CD4-positive, alpha-beta T cell (primary cell): Measurements from ENCODE around the gene SLC24A2. TPM values are rescaled to one million over a fixed set of nuclear protein-coding genes. Genes with fewer than 3 reads are reported as not detected.

Experiments
- ATAC-seq: fragments of 200-7000 bp; cut with Tn5 transposase; one replicate; pipeline ENCODE4 v1.10.0; 2022; ENCODE audit warnings: mild to moderate bottlenecking; ENCODE audit not compliant: poor library complexity
- CTCF ChIA-PET: fragments of 350-600 bp; sonication (Branson Sonifier 250); formaldehyde crosslinking; loops from one replicate; lab custom pipeline; 2021; ENCODE audit warnings: antibody characterized with exemption, inconsistent platforms; lab: Charles Lee
- POLR2A ChIA-PET: fragments of 350-600 bp; sonication (Branson Sonifier 250); formaldehyde crosslinking; loops from one replicate; lab custom pipeline; 2021; ENCODE audit warnings: antibody characterized with exemption, inconsistent platforms; lab: Charles Lee
- DNase-seq, 14 experiments: peaks; one replicate each; pipeline ENCODE4 v3.0.0-alpha.2; 2013 to 2020; ENCODE audit warnings: mixed read lengths in 2 of 14
- H3K27ac ChIP-seq, 2 donors: one replicate each; pipeline versions ENCODE4 v1.5.1 to v1.7.0; 2013; ENCODE audit warnings: low read length in 2 of 2, low read depth in 1 of 2, mild to moderate bottlenecking in 1 of 2
- H3K27me3 ChIP-seq, 2 experiments: 1 replicate in 1 of 2; 2 replicates in 1 of 2; pipeline versions ENCODE4 v1.6.1 to v1.7.0; 2013; ENCODE audit warnings: low read length in 2 of 2, control low read depth in 1 of 2, mild to moderate bottlenecking in 1 of 2, moderate library complexity in 1 of 2; ENCODE audit not compliant: insufficient read depth in 2 of 2, control insufficient read depth in 1 of 2
- H3K36me3 ChIP-seq: one replicate; pipeline ENCODE4 v1.6.1; 2013; ENCODE audit warnings: low read length, control low read depth; ENCODE audit not compliant: insufficient read depth
- H3K4me1 ChIP-seq: one replicate; pipeline ENCODE4 v1.6.1; 2013; ENCODE audit warnings: low read length, control low read depth; ENCODE audit not compliant: insufficient read depth
- H3K4me3 ChIP-seq: one replicate; pipeline ENCODE4 v1.5.1; 2013; ENCODE audit warnings: mild to moderate bottlenecking, low read length, moderate library complexity
- H3K9me3 ChIP-seq, 2 experiments: 1 replicate in 1 of 2; 2 replicates in 1 of 2; pipeline versions ENCODE4 v1.6.1 to v1.7.0; 2013; ENCODE audit warnings: low read length in 2 of 2, mild to moderate bottlenecking in 2 of 2, control low read depth in 1 of 2, moderate library complexity in 1 of 2; ENCODE audit not compliant: control insufficient read depth in 1 of 2, insufficient read depth in 1 of 2
- H3K27ac Mint-ChIP-seq: one replicate; pipeline ENCODE4 v1.8.0; 2020; ENCODE audit warnings: mixed read lengths
- H3K27me3 Mint-ChIP-seq: one replicate; pipeline ENCODE4 v1.8.0; 2021; ENCODE audit warnings: mixed read lengths
- H3K36me3 Mint-ChIP-seq: one replicate; pipeline ENCODE4 v1.8.0; 2021; ENCODE audit warnings: low read depth, mixed read lengths
- H3K4me1 Mint-ChIP-seq: one replicate; pipeline ENCODE4 v1.8.0; 2021; ENCODE audit warnings: low read depth, mixed read lengths
- H3K4me3 Mint-ChIP-seq: one replicate; pipeline ENCODE4 v1.8.0; 2020; ENCODE audit warnings: mild to moderate bottlenecking, mixed read lengths
- H3K9me3 Mint-ChIP-seq: one replicate; pipeline ENCODE4 v1.8.0; 2020; ENCODE audit warnings: mixed read lengths
- CTCF ChIP-seq: fragments of 200-600 bp; IDR thresholded peaks from one replicate; pipeline ENCODE4 v1.8.0; 2022; ENCODE audit warnings: antibody characterized with exemption, mild to moderate bottlenecking
- intact Hi-C, 2 experiments: fragments of 100-400 bp; cut with DNase I in 1 of 2; cut with micrococcal nuclease in 1 of 2; formaldehyde crosslinking; loops; one replicate each; pipeline versions ENCODE4 v1.15.1 to v1.9.0; 2023 to 2025; cut with DNase I, micrococcal nuclease
- total RNA-seq, 174 experiments: library from RNA in 2 of 174; stranded (reverse) in 2 of 174; gene quantifications; one replicate each; pipeline ENCODE4 v1.2.3 and lab custom pipeline; 2021 to 2026

The SLC24A2 gene
- total RNA-seq, 2 experiments from 2014 or later = not detected

GRCh38 chr9:19771446-19771845 is 17.4 kb downstream of the SLC24A2 start:
- H3K9me3 ChIP-seq = peaks cover 7 to 10% of the 10 kb centered on the region in 2 experiments
- no peaks in the 10 kb centered on the region for H3K36me3 ChIP-seq
- POLR2A ChIA-PET = no interaction called here
- no peak for TF ChIP-seq CTCF
- Mint-ChIP-seq H3K4me1 (no peaks in the 10 kb centered on the region), H3K4me3 (no peak overlapping the region), H3K27ac (no peak overlapping the region), H3K27me3 (peaks cover 17% of the 10 kb centered on the region), H3K36me3 (no peaks in the 10 kb centered on the region), H3K9me3 (no peaks in the 10 kb centered on the region)
- DNase-seq (no peak), ATAC-seq (no peak)
- CTCF ChIA-PET = no interaction called here
- intact Hi-C loops = no loop called here
- no peak overlapping the region for H3K4me3 ChIP-seq
- no peaks in the 10 kb centered on the region for H3K27me3 ChIP-seq
- H3K27ac ChIP-seq = no peak overlapping the region
- H3K4me1 ChIP-seq = no peaks in the 10 kb centered on the region

DNA sequence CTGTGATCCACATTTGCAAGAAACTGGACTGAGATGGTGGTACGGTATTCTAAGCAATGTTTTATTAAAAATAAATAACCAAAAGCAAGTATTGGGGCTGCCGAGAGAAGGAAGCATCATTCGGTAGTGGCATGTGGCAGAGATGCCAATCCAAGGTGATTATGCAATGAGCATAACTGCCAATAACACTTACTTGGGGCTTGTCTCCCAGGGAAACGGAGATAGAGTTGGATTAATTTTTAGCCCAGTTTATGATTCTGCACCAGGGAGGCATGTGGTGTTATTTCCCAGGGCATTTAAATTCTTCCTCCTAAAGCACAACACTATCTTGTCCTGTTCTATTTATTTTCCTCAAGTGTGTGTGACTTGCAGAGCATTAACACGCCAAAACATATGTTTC is 17.9 kb downstream of the SLC24A2 start:
- ATAC-seq (no peak), DNase-seq (no peak)
- H3K4me1 ChIP-seq = no peaks in the 10 kb centered on the region
- ChIA-PET CTCF (no interaction called here), POLR2A (no interaction called here)
- Mint-ChIP-seq H3K9me3 (no peaks in the 10 kb centered on the region), H3K4me3 (no peak overlapping the region), H3K27ac (no peak overlapping the region), H3K27me3 (peaks cover 17% of the 10 kb centered on the region), H3K36me3 (no peaks in the 10 kb centered on the region), H3K4me1 (no peaks in the 10 kb centered on the region)
- intact Hi-C loops = no loop called here
- no peak for TF ChIP-seq CTCF
- no peak overlapping the region for H3K27ac ChIP-seq
- no peak overlapping the region for H3K4me3 ChIP-seq
- peaks cover 9 to 11% of the 10 kb centered on the region in 2 experiments for H3K9me3 ChIP-seq
- no peaks in the 10 kb centered on the region for H3K36me3 ChIP-seq
- H3K27me3 ChIP-seq = no peaks in the 10 kb centered on the region

GRCh38 chr9:19769213-19769612 is 19.6 kb downstream of the SLC24A2 start:
- Mint-ChIP-seq H3K4me1 (no peaks in the 10 kb centered on the region), H3K4me3 (no peak overlapping the region), H3K27me3 (peaks cover 17% of the 10 kb centered on the region), H3K9me3 (peaks cover 9% of the 10 kb centered on the region), H3K36me3 (no peaks in the 10 kb centered on the region), H3K27ac (no peak overlapping the region)
- H3K36me3 ChIP-seq = no peaks in the 10 kb centered on the region
- no peaks in the 10 kb centered on the region for H3K27me3 ChIP-seq
- H3K4me3 ChIP-seq = no peak overlapping the region
- CTCF ChIA-PET = no interaction called here
- H3K4me1 ChIP-seq = no peaks in the 10 kb centered on the region
- H3K27ac ChIP-seq = no peak overlapping the region
- no peak for ATAC-seq
- POLR2A ChIA-PET = no interaction called here
- peaks cover 11 to 13% of the 10 kb centered on the region in 2 experiments for H3K9me3 ChIP-seq
- no peak for TF ChIP-seq CTCF
- intact Hi-C loops = no loop called here
- DNase-seq = no peak
